Large intestine (tissue), 3 donors: ENCODE results near the gene TENM4. TPM values are rescaled to one million over a fixed set of nuclear protein-coding genes. Genes with fewer than 3 reads are reported as not detected.

Source experiments
- DNase-seq, 2 donors: peaks; one replicate each; pipeline versions ENCODE4 v3.0.0 to v3.0.0-alpha.2; 2013
- H3K27ac ChIP-seq: one replicate; pipeline ENCODE4 v1.5.1; 2013; ENCODE audit warnings: low read length
- H3K27me3 ChIP-seq: 2 replicates; pipeline ENCODE4 v1.6.1; 2013; ENCODE audit warnings: low read length; ENCODE audit not compliant: control insufficient read depth, insufficient read depth
- H3K36me3 ChIP-seq: 2 replicates; pipeline ENCODE4 v1.6.1; 2013; ENCODE audit warnings: low read length; ENCODE audit not compliant: control insufficient read depth, insufficient read depth
- H3K4me1 ChIP-seq: one replicate; pipeline ENCODE4 v1.6.1; 2013; ENCODE audit warnings: low read length; ENCODE audit not compliant: control insufficient read depth, insufficient read depth
- H3K4me3 ChIP-seq: one replicate; pipeline ENCODE4 v1.5.1; 2013; ENCODE audit warnings: low read length
- H3K9me3 ChIP-seq: one replicate; pipeline ENCODE4 v1.6.1; 2013; ENCODE audit warnings: mild to moderate bottlenecking, low read depth, low read length, moderate library complexity; ENCODE audit not compliant: control insufficient read depth
- WGBS: methylation state at CpG from one replicate; pipeline ENCODE4 v1.1.5; 2013; ENCODE audit warnings: low lambda C conversion rate; ENCODE audit not compliant: insufficient coverage; 5-methylcytosine and 5-hydroxymethylcytosine counted together
- polyA plus RNA-seq: library from polyadenylated mRNA; unstranded; fragments of 120-200 nt; gene quantifications from one replicate; pipeline ENCODE4 v1.2.1, GENCODE V29; 2013

TENM4 gene
- polyA plus RNA-seq, 1 donor: 2.1 TPM

DNA sequence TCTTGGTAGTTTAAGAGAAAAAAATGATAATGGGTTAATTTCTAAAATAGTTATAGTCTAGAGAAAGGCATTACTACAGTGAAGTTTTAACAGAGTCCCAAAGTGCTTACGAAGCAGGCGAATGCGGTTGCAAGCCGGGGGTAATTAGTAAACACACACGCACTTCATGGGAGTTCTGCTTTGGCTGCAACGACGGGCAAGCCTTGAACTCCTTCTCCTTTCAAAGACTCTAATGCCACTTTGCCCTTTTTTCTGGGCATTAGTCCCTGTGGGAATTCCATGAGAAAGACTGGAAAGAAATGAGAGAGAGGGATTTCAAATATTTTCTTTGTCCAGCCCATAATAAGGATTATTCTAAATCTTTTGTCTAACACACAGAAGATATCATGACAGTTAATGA, 66.1 kb downstream of the TENM4 start:
- Histone ChIP-seq H3K27ac (no peak overlapping the region), H3K36me3 (no peaks in the 10 kb centered on the region), H3K9me3 (no peaks in the 10 kb centered on the region), H3K4me3 (no peak overlapping the region), H3K27me3 (peaks cover 38% of the 10 kb centered on the region), H3K4me1 (no peaks in the 10 kb centered on the region)
- no CpG with 5 or more reads among the region's 7 CpGs for WGBS
- no peak for DNase-seq

DNA sequence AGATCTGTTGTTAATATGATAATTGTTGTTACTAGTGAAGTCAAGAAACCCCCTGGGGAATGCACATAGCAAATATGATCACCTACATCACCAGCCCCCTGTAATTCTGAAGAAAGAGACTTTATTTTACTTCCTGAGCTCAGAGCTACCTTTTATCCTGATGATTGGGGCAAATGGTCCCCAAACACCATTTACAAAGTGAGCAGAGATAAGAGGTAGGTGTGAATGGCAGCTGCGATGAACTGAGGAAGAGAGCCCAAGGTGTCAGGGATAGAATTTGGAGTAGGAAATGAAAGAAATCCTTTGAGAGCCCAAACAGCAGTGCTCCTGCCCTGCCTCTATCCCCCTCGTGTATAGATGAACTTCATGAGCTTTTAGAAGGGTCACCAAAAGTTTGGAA, 69.1 kb downstream of the TENM4 start:
- H3K27me3 ChIP-seq: peaks cover 39% of the 10 kb centered on the region
- DNase-seq: no peak
- WGBS: 45% methylated on average over 2 of the region's 2 CpGs
- no peaks in the 10 kb centered on the region for H3K9me3 ChIP-seq
- no peak overlapping the region for H3K27ac ChIP-seq
- no peaks in the 10 kb centered on the region for H3K4me1 ChIP-seq
- H3K4me3 ChIP-seq: no peak overlapping the region
- H3K36me3 ChIP-seq: no peaks in the 10 kb centered on the region

DNA sequence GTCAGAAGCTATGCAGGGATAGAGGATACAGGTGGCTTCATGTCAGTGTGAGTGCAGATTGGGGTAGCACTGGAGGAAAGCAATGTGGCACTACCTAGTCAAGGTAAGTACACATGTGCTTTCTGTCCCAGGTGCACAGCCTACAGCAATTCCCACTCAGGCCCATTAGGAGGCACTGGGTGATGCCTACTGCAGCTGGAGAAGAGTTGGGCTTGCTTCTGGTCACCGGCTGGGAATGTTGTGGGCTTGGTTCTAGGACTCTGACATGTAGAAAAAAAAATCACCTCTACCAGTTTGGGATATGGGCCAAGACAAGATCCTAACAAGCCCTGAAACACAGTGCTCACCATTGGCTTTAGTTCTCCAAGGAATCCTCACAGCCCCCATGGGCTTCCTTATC, 69.7 kb downstream of the TENM4 start:
- H3K4me3 ChIP-seq: no peak overlapping the region
- no peak overlapping the region for H3K27ac ChIP-seq
- no peaks in the 10 kb centered on the region for H3K4me1 ChIP-seq
- WGBS: no CpG with 5 or more reads among the region's 1 CpG
- peaks cover 36% of the 10 kb centered on the region for H3K27me3 ChIP-seq
- no peak for DNase-seq
- H3K9me3 ChIP-seq: no peaks in the 10 kb centered on the region
- no peaks in the 10 kb centered on the region for H3K36me3 ChIP-seq

DNA sequence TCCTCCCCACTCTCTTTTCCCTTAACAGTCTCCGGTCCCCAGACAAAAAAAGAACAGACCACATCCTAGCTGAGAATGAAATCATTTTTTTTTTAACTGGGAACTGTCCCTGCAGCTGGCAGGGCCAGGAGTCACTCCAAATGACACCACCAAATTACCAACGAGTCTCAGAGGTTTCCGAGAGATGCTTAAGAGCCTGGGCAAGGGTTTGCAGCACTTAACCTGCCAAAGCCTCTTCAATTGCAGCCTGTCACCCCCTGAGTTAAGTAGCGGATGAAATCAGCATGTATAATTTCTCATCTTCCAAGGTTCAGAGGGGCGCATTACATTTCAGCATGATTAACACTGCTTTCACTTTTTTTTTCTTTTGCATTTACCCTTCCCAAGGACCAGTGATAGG, 71.8 kb downstream of the TENM4 start:
- Histone ChIP-seq H3K9me3 (no peaks in the 10 kb centered on the region), H3K4me1 (no peaks in the 10 kb centered on the region), H3K4me3 (no peak overlapping the region), H3K27me3 (peaks cover 24% of the 10 kb centered on the region), H3K27ac (no peak overlapping the region), H3K36me3 (no peaks in the 10 kb centered on the region)
- no peak for DNase-seq
- 83% methylated on average over 2 of the region's 5 CpGs for WGBS

DNA sequence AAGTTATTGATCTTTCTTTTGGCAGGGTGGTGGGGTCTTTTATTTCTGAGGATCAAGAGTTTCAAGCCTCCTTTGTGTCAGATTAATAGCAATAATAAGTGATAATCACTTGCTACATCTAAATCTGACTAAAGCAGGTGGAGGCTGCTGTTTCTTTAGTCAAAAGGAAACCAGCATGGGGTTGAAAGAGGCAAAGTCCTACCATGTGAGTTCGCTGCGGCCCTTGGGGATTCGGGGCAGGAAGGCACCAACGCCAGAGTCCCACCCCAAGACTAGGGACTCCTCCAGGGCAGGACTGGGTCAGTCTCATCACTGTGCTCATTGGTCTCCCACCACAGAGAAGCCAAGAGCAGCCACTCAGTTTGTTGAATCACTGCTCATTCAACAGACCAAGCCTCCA, 73.0 kb downstream of the TENM4 start:
- Histone ChIP-seq H3K9me3 (no peaks in the 10 kb centered on the region), H3K36me3 (no peaks in the 10 kb centered on the region), H3K27ac (no peak overlapping the region), H3K4me1 (no peaks in the 10 kb centered on the region), H3K4me3 (no peak overlapping the region), H3K27me3 (peaks cover 22% of the 10 kb centered on the region)
- DNase-seq: no peak
- WGBS: no CpG with 5 or more reads among the region's 4 CpGs

DNA sequence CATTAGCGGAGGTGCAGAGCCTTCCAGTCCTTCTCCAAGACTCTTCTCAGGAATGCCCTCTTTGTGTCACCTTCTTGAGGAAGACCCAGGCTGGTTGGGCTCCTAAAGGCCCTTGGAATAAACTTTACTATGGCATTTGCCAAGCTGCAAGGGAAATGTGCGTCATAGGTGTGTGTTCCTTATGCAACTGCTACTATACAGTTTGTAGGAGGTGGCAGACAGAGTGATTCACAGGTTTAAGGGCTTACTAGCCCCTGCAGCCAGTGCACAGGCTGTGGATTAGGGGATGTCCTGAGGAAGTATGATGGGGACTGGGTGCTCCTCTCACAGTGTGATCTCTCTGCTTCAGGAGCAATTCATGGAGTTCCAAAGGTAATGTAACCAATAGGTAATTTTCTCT, 74.6 kb downstream of the TENM4 start:
- WGBS: no CpG with 5 or more reads among the region's 2 CpGs
- Histone ChIP-seq H3K36me3 (no peaks in the 10 kb centered on the region), H3K4me1 (no peaks in the 10 kb centered on the region), H3K4me3 (no peak overlapping the region), H3K27me3 (peaks cover 13% of the 10 kb centered on the region), H3K9me3 (no peaks in the 10 kb centered on the region), H3K27ac (no peak overlapping the region)
- no peak for DNase-seq

DNA sequence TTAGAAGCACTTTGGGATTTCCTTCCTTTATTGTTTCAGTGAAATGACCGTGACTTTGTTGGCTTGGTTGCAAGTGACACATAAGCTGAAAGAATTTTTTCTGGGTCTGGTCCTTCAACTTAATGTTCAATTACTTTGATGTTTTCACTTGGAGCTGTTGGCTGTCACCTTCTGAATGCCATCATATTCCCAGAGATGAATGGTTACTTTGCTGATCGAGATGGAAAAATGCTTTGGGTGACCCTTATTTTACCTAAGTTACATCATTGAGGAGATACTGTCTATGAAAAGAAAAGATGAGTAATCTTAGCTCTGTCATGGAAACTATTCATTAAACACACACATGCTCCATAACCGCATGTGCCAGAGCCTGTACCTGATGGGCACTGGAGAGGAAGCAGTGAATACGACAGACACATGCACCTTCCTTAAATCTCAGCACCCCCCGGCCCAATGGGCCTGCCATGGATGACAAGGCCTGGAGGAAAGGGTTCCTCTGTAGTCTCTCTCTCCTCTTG, 76.9 kb downstream of the TENM4 start:
- Histone ChIP-seq H3K27me3 (peaks cover 5% of the 10 kb centered on the region), H3K9me3 (no peaks in the 10 kb centered on the region), H3K4me3 (no peak overlapping the region), H3K4me1 (no peaks in the 10 kb centered on the region), H3K36me3 (no peaks in the 10 kb centered on the region), H3K27ac (no peak overlapping the region)
- no CpG with 5 or more reads among the region's 5 CpGs for WGBS
- DNase-seq: no peak

DNA sequence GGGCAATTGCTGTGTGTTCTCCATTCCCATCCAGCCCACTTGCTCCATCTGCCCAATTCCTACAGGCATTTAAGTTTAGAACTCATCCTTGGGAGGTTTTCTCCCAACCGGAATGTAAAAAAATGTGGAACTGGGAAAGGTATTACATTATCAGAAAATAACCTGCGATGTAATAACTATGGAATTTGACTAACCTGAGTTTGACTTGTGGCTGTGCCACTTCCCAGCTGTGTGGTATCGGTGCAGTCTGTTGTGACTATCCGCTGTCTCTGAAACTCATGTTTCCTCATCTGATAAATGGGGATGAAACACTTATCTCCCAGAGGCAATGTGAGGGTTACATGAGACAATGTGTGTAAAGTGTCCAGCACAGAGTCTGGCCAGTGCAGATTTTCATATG, 77.6 kb downstream of the TENM4 start:
- WGBS: 67% methylated on average over 1 of the region's 4 CpGs
- Histone ChIP-seq H3K4me1 (no peaks in the 10 kb centered on the region), H3K4me3 (no peak overlapping the region), H3K27ac (no peak overlapping the region), H3K36me3 (no peaks in the 10 kb centered on the region), H3K27me3 (peaks cover 2% of the 10 kb centered on the region), H3K9me3 (no peaks in the 10 kb centered on the region)
- no peak for DNase-seq

DNA sequence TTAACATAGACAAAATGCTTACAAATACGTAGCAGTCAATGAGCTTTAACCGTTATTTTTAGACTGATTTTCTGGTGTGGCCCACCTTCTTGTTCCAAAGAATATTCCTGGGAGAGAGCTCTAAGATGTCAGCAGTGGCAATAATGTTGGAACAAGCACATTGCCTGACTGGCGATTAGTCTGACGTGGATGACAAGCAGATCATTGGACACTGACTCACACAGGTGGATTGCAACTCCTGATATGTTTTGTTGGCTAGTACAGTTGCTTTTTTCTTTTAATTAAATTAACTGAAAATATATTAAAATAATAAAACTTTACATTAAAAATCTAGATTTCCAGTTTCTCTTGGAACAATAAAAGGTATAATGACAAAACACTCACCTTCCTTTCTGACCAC, 78.0 kb downstream of the TENM4 start:
- Histone ChIP-seq H3K36me3 (no peaks in the 10 kb centered on the region), H3K4me1 (no peaks in the 10 kb centered on the region), H3K9me3 (no peaks in the 10 kb centered on the region), H3K27ac (no peak overlapping the region), H3K27me3 (peaks cover 2% of the 10 kb centered on the region), H3K4me3 (no peak overlapping the region)
- WGBS: 100% methylated on average over 1 of the region's 4 CpGs
- DNase-seq: no peak

DNA sequence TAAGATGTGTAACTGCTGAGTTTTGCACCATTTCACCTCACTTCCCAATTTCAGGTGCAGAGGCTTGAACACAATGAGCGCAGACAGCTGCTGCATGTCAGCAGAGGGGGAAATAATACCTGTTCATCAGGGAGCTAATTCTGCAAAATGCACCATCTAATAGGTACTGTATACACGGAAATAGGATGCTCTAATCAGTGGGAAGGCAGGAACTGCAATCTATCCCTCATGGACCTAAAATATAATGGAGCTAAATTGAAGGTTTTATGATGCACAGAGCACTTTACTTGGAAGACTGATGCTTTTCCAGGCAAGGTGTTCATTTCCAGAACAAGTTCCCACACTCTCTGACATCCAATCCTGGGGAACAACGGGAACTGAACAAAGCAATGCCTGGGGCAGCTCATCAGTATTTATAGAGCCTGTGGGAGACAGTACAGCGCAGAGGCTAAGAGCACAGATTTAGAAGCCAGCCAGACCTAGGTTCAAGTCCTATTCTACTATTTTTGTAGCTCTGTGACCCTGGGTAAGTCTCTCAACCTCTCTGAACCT, 78.5 kb downstream of the TENM4 start:
- Histone ChIP-seq H3K9me3 (no peaks in the 10 kb centered on the region), H3K4me3 (no peak overlapping the region), H3K27me3 (peaks cover 2% of the 10 kb centered on the region), H3K36me3 (no peaks in the 10 kb centered on the region), H3K4me1 (no peaks in the 10 kb centered on the region), H3K27ac (no peak overlapping the region)
- DNase-seq: no peak
- no CpG with 5 or more reads among the region's 4 CpGs for WGBS

DNA sequence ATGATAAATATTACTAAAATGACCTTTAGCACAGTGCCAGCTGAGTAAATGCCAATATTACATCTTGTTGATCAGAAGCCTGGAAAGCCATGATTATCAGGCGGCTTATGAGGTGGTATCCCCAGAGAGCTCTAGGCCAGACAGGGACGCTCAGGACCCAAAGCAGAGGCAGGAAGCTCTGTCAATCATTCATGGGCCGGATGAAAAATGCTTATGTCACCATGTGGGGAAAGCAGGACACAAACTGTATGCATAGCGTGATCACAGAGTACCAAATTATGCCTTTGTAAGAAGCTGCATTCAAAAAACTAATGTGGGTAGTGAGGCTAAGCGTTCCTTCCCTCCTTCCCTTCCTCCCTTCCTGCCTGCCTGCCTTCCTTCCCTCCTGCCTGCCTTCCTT, 82.6 kb downstream of the TENM4 start:
- 67% methylated on average over 1 of the region's 5 CpGs for WGBS
- DNase-seq: no peak
- peaks cover 6% of the 10 kb centered on the region for H3K27me3 ChIP-seq
- no peaks in the 10 kb centered on the region for H3K4me1 ChIP-seq
- no peak overlapping the region for H3K27ac ChIP-seq
- H3K36me3 ChIP-seq: no peaks in the 10 kb centered on the region
- no peak overlapping the region for H3K4me3 ChIP-seq
- H3K9me3 ChIP-seq: no peaks in the 10 kb centered on the region
